Kasumi-1 (cell line): ENCODE measurements around the gene CCDC88C.
"Not testable (repeated sequence)": the region's sequence is repeated elsewhere in the genome, so short reads cannot be mapped to it uniquely, and the experiment has no call there.

ENCODE experiments used
- DNase-seq, 2 experiments: peaks; one replicate each; lab custom pipeline; 2025; lab: John Stamatoyannopoulos, UW

The CCDC88C gene

GRCh38 chr14:91265404-91265803, 152.2 kb downstream of the CCDC88C start:
- no peak for DNase-seq

GRCh38 chr14:91264151-91265150, 153.2 kb downstream of the CCDC88C start:
- DNase-seq: no peak

GRCh38 chr14:91263329-91263728, 154.3 kb downstream of the CCDC88C start:
- no peak for DNase-seq

GRCh38 chr14:91261986-91262549, 155.6 kb downstream of the CCDC88C start:
- no peak for DNase-seq

GRCh38 chr14:91261115-91261514, 156.5 kb downstream of the CCDC88C start:
- DNase-seq: no peak

GRCh38 chr14:91258876-91259275, 158.7 kb downstream of the CCDC88C start:
- DNase-seq: no peak

GRCh38 chr14:91258011-91258618, 159.5 kb downstream of the CCDC88C start:
- DNase-seq: peak in 1 of 2 experiments; percentile 35

GRCh38 chr14:91257328-91258010, 160.2 kb downstream of the CCDC88C start:
- peak in 1 of 2 experiments; percentile 20 for DNase-seq

GRCh38 chr14:91256661-91257060, 161.0 kb downstream of the CCDC88C start:
- DNase-seq: no peak

- DNase-seq: no peak
Observed at GRCh38 chr14:91255026-91255695, 162.5 kb downstream of the CCDC88C start.

- no peak for DNase-seq
Observed at GRCh38 chr14:91254461-91254860, 163.2 kb downstream of the CCDC88C start.

- no peak for DNase-seq
Observed at GRCh38 chr14:91253795-91254323, 163.8 kb downstream of the CCDC88C start.

GRCh38 chr14:91252871-91253794, 164.5 kb downstream of the CCDC88C start:
- DNase-seq: no peak

GRCh38 chr14:91250912-91251311, 166.7 kb downstream of the CCDC88C start:
- no peak for DNase-seq

- DNase-seq: peak; percentile 60 to 69
Observed at GRCh38 chr14:91249841-91250616, 167.6 kb downstream of the CCDC88C start.

- DNase-seq: no peak
Observed at GRCh38 chr14:91246051-91246852, 171.4 kb downstream of the CCDC88C start.

GRCh38 chr14:91245616-91246015, 172.0 kb downstream of the CCDC88C start:
- not testable (repeated sequence) for DNase-seq

GRCh38 chr14:91245029-91245428, 172.6 kb downstream of the CCDC88C start:
- no peak for DNase-seq

GRCh38 chr14:91244501-91244901, 173.1 kb downstream of the CCDC88C start, which contains the start of gene GPR68:
Gene GPR68 (minus strand): TSS chr14:91244704. CDS start chr14:91235050, 9,654 bp downstream.
- peak; percentile 73 to 74 for DNase-seq
